Astrocyte (in vitro differentiated cells and primary cell): ENCODE results near the gene ITPRIP. TPM values are rescaled to one million over a fixed set of nuclear protein-coding genes. Genes with fewer than 3 reads are reported as not detected.
A peak's percentile ranks its signal among the peaks of the same experiment; 100 is the strongest.

Experiments used
- DNase-seq: peaks from one replicate; pipeline ENCODE4 v3.0.0-alpha.2; 2010; ENCODE audit warnings: low read depth
- FAIRE-seq: peaks from 2 replicates; lab custom pipeline; 2011; peaks lifted over from hg19 to GRCh38; lab: Jason Lieb, UNC
- H2AFZ ChIP-seq: 2 replicates; pipeline ENCODE4 v1.6.0; 2012; ENCODE audit warnings: low read depth, low read length, inconsistent platforms
- H3K27ac ChIP-seq: 2 replicates; pipeline ENCODE4 v1.5.1; 2011; ENCODE audit warnings: low read depth, low read length, inconsistent platforms
- H3K27me3 ChIP-seq: 2 replicates; pipeline ENCODE4 v1.6.0; 2011; ENCODE audit warnings: low read length, inconsistent platforms; ENCODE audit not compliant: insufficient read depth
- H3K36me3 ChIP-seq: 2 replicates; pipeline ENCODE4 v1.5.1; 2011; ENCODE audit warnings: low read length, inconsistent platforms; ENCODE audit not compliant: insufficient read depth
- H3K4me1 ChIP-seq: 2 replicates; pipeline ENCODE4 v1.5.1; 2011; ENCODE audit warnings: low read length, inconsistent platforms; ENCODE audit not compliant: insufficient read depth
- H3K4me2 ChIP-seq: 2 replicates; pipeline ENCODE4 v1.6.0; 2012; ENCODE audit warnings: low read length, inconsistent platforms
- H3K4me3 ChIP-seq: 2 replicates; pipeline ENCODE4 v1.5.1; 2011; ENCODE audit warnings: low read depth, mild to moderate bottlenecking, low read length, inconsistent platforms; ENCODE audit not compliant: insufficient read depth
- H3K79me2 ChIP-seq: 2 replicates; pipeline ENCODE4 v1.6.0; 2012; ENCODE audit warnings: mild to moderate bottlenecking, low read length, inconsistent platforms; ENCODE audit not compliant: insufficient read depth
- H3K9ac ChIP-seq: 2 replicates; pipeline ENCODE4 v1.6.0; 2012; ENCODE audit warnings: mild to moderate bottlenecking, low read length, inconsistent platforms
- H3K9me3 ChIP-seq: 2 replicates; pipeline ENCODE4 v1.5.1; 2012; ENCODE audit warnings: low read depth, mild to moderate bottlenecking, low read length, inconsistent platforms; ENCODE audit not compliant: insufficient read depth
- H4K20me1 ChIP-seq: 2 replicates; pipeline ENCODE4 v1.6.0; 2012; ENCODE audit warnings: low read length, inconsistent platforms; ENCODE audit not compliant: insufficient read depth
- H3K27ac Mint-ChIP-seq: one replicate; pipeline ENCODE4 v1.8.0; 2021; ENCODE audit warnings: mild to moderate bottlenecking, mixed read lengths; ENCODE audit not compliant: unreplicated experiment
- H3K27me3 Mint-ChIP-seq: one replicate; pipeline ENCODE4 v1.8.0; 2021; ENCODE audit warnings: low read depth, mixed read lengths; ENCODE audit not compliant: unreplicated experiment
- H3K36me3 Mint-ChIP-seq: one replicate; pipeline ENCODE4 v1.8.0; 2021; ENCODE audit warnings: low read depth, mixed read lengths; ENCODE audit not compliant: unreplicated experiment
- H3K4me1 Mint-ChIP-seq: one replicate; pipeline ENCODE4 v1.8.0; 2021; ENCODE audit warnings: low read depth, mixed read lengths; ENCODE audit not compliant: unreplicated experiment
- H3K4me3 Mint-ChIP-seq: one replicate; pipeline ENCODE4 v1.8.0; 2021; ENCODE audit warnings: mild to moderate bottlenecking, moderate library complexity, mixed read lengths; ENCODE audit not compliant: unreplicated experiment
- H3K9me3 Mint-ChIP-seq: one replicate; pipeline ENCODE4 v1.8.0; 2021; ENCODE audit warnings: mild to moderate bottlenecking, mixed read lengths; ENCODE audit not compliant: unreplicated experiment
- CTCF ChIP-seq: IDR thresholded peaks from 2 replicates; pipeline ENCODE4 v1.5.1; 2011; ENCODE audit warnings: low read depth, mild to moderate bottlenecking, inconsistent platforms, low read length, moderate library complexity; ENCODE audit not compliant: insufficient read depth
- EZH2 ChIP-seq: IDR thresholded peaks from 2 replicates; pipeline ENCODE4 v1.6.1; 2012; ENCODE audit warnings: mild to moderate bottlenecking, low read length, inconsistent platforms; ENCODE audit not compliant: insufficient read depth
- total RNA-seq: library from RNA; stranded (reverse); gene quantifications from 2 replicates; pipeline ENCODE4 v1.2.1, GENCODE V29; 2021

Gene ITPRIP
- total RNA-seq, 1 donor from 2014 or later: 21.9 TPM

- Histone ChIP-seq H3K36me3 (peaks cover 3% of the 10 kb centered on the region), H3K4me1 (peaks cover 31% of the 10 kb centered on the region), H4K20me1 (peaks cover 99% of the 10 kb centered on the region), H3K79me2 (peaks cover 100% of the 10 kb centered on the region), H3K4me2 (no peak overlapping the region), H2AFZ (no peak overlapping the region), H3K9me3 (no peaks in the 10 kb centered on the region), H3K27me3 (no peaks in the 10 kb centered on the region), H3K9ac (peak overlapping the region; percentile 25), H3K4me3 (no peak overlapping the region), H3K27ac (peak overlapping the region; percentile 0)
- TF ChIP-seq CTCF (no peak), EZH2 (no peak)
- H3K27me3 Mint-ChIP-seq: no peaks in the 10 kb centered on the region
- no peak overlapping the region for H3K4me3 Mint-ChIP-seq
- no peaks in the 10 kb centered on the region for H3K9me3 Mint-ChIP-seq
- FAIRE-seq (no peak), DNase-seq (no peak)
- peaks cover 6% of the 10 kb centered on the region for H3K36me3 Mint-ChIP-seq
- peaks cover 25% of the 10 kb centered on the region for H3K4me1 Mint-ChIP-seq
- no peak overlapping the region for H3K27ac Mint-ChIP-seq
These were observed 19.2 kb downstream of the ITPRIP start for GRCh38 chr10:104318810-104319741.

GRCh38 chr10:104318326-104318725 lies 19.9 kb downstream of the ITPRIP start:
- H3K36me3 ChIP-seq: peaks cover 9% of the 10 kb centered on the region
- peaks cover 100% of the 10 kb centered on the region for H3K79me2 ChIP-seq
- Mint-ChIP-seq H3K9me3 (no peaks in the 10 kb centered on the region), H3K4me1 (peaks cover 25% of the 10 kb centered on the region), H3K4me3 (no peak overlapping the region), H3K36me3 (peaks cover 7% of the 10 kb centered on the region), H3K27me3 (no peaks in the 10 kb centered on the region), H3K27ac (peak overlapping the region; percentile 26)
- H3K4me1 ChIP-seq: peaks cover 31% of the 10 kb centered on the region
- no peak overlapping the region for H3K9ac ChIP-seq
- H3K27me3 ChIP-seq: no peaks in the 10 kb centered on the region
- FAIRE-seq (no peak), DNase-seq (no peak)
- TF ChIP-seq EZH2: no peak
- TF ChIP-seq CTCF: no peak
- H3K27ac ChIP-seq: no peak overlapping the region
- H4K20me1 ChIP-seq: peaks cover 99% of the 10 kb centered on the region
- no peak overlapping the region for H3K4me2 ChIP-seq
- H2AFZ ChIP-seq: no peak overlapping the region
- no peak overlapping the region for H3K4me3 ChIP-seq
- no peaks in the 10 kb centered on the region for H3K9me3 ChIP-seq
